ENCODE results near the gene FITM2. TPM values are rescaled to one million over a fixed set of nuclear protein-coding genes. Genes with fewer than 3 reads are reported as not detected.
"Not testable (repeated sequence)": the region's sequence is repeated elsewhere in the genome, so short reads cannot be mapped to it uniquely, and the experiment has no call there.

Gene FITM2
- total RNA-seq, 1 experiment from 2014 or later, result 7.4 TPM

- H3K4me1 ChIP-seq (replicated peaks; ENCODE audit: insufficient read depth), result no peaks in the 10 kb centered on the region
- no peaks in the 10 kb centered on the region for H3K79me2 ChIP-seq (ENCODE audit: low read depth)
- H3K4me3 ChIP-seq, result no peak overlapping the region
- H3K4me2 ChIP-seq, result no peak overlapping the region
- no peaks in the 10 kb centered on the region for H3K9me2 ChIP-seq (ENCODE audit: insufficient read depth)
- ChIA-PET POLR2A (ENCODE audit: unreplicated experiment) (no interaction called here), CTCF (no interaction called here)
- no peaks in the 10 kb centered on the region for H3K9me3 ChIP-seq (ENCODE audit: insufficient read depth, low read depth)
- DNase-seq, result no peak
- intact Hi-C loops (cut with micrococcal nuclease; ENCODE audit: unreplicated experiment), result no loop called here
- TF ChIP-seq EZH2 (IDR thresholded peaks at IDR 0.05; ENCODE audit: low read depth), result no peak
- no peak overlapping the region for H2AFZ ChIP-seq
- H3F3A ChIP-seq (ENCODE audit: insufficient read depth, low read depth), result no peaks in the 10 kb centered on the region
- peaks cover 25% of the 10 kb centered on the region; the same call in 1 of the 2 replicates for H3K27me3 ChIP-seq (ENCODE audit: insufficient read depth, low read depth)
- no peak overlapping the region for H3K27ac ChIP-seq
- no TSS peak for BruUV-seq (replicated peaks)
- no peaks in the 10 kb centered on the region for H4K20me1 ChIP-seq (ENCODE audit: insufficient read depth)
- H3K36me3 ChIP-seq (ENCODE audit: low read depth), result no peaks in the 10 kb centered on the region
Observed at GRCh38 chr20:44334709-44335108, 23.7 kb upstream of the FITM2 start.

GRCh38 chr20:44334306-44334705 is 23.3 kb upstream of the FITM2 start:
- no peak overlapping the region for H3K4me3 ChIP-seq
- H2AFZ ChIP-seq, result no peak overlapping the region
- BruUV-seq (replicated peaks), result no TSS peak
- no peaks in the 10 kb centered on the region for H3K9me3 ChIP-seq (ENCODE audit: insufficient read depth, low read depth)
- H3F3A ChIP-seq (ENCODE audit: insufficient read depth, low read depth), result no peaks in the 10 kb centered on the region
- ChIA-PET POLR2A (ENCODE audit: unreplicated experiment) (no interaction called here), CTCF (no interaction called here)
- H3K36me3 ChIP-seq (ENCODE audit: low read depth), result no peaks in the 10 kb centered on the region
- H3K9me2 ChIP-seq (ENCODE audit: insufficient read depth), result no peaks in the 10 kb centered on the region
- no peaks in the 10 kb centered on the region for H3K79me2 ChIP-seq (ENCODE audit: low read depth)
- peaks cover 25% of the 10 kb centered on the region; the same call in 1 of the 2 replicates for H3K27me3 ChIP-seq (ENCODE audit: insufficient read depth, low read depth)
- H4K20me1 ChIP-seq (ENCODE audit: insufficient read depth), result no peaks in the 10 kb centered on the region
- TF ChIP-seq CTCF (conservative IDR thresholded peaks at IDR 0.05) (no peak), EZH2 (IDR thresholded peaks at IDR 0.05; ENCODE audit: low read depth) (no peak)
- no peak overlapping the region for H3K27ac ChIP-seq
- H3K4me2 ChIP-seq, result no peak overlapping the region
- no peak for DNase-seq
- intact Hi-C loops (cut with micrococcal nuclease; ENCODE audit: unreplicated experiment), result no loop called here
- no peaks in the 10 kb centered on the region for H3K4me1 ChIP-seq (replicated peaks; ENCODE audit: insufficient read depth)

- no peaks in the 10 kb centered on the region for H3K79me2 ChIP-seq (ENCODE audit: low read depth)
- H3K4me2 ChIP-seq, result no peak overlapping the region
- H3K27me3 ChIP-seq (ENCODE audit: insufficient read depth, low read depth), result peaks cover 7% of the 10 kb centered on the region; the same call in 1 of the 2 replicates
- POLR2A ChIA-PET (ENCODE audit: unreplicated experiment), result no interaction called here
- TF ChIP-seq CTCF (conservative IDR thresholded peaks at IDR 0.05) (no peak), EZH2 (IDR thresholded peaks at IDR 0.05; ENCODE audit: low read depth) (no peak)
- no peak overlapping the region for H3K4me3 ChIP-seq
- H3K9me3 ChIP-seq (ENCODE audit: insufficient read depth, low read depth), result no peaks in the 10 kb centered on the region
- no peak overlapping the region for H3K27ac ChIP-seq
- no TSS peak for BruUV-seq (replicated peaks)
- no peak overlapping the region for H2AFZ ChIP-seq
- H3K4me1 ChIP-seq (replicated peaks; ENCODE audit: insufficient read depth), result no peaks in the 10 kb centered on the region
- no peak for DNase-seq
- no peaks in the 10 kb centered on the region for H3K9me2 ChIP-seq (ENCODE audit: insufficient read depth)
- CTCF ChIA-PET, result no interaction called here
- no peaks in the 10 kb centered on the region for H4K20me1 ChIP-seq (ENCODE audit: insufficient read depth)
- intact Hi-C loops (cut with micrococcal nuclease; ENCODE audit: unreplicated experiment), result no loop called here
- no peaks in the 10 kb centered on the region for H3K36me3 ChIP-seq (ENCODE audit: low read depth)
- no peaks in the 10 kb centered on the region for H3F3A ChIP-seq (ENCODE audit: insufficient read depth, low read depth)
Observed at GRCh38 chr20:44331201-44331600, 20.2 kb upstream of the FITM2 start.

- no peak for DNase-seq
- CTCF ChIA-PET, result interaction anchor here (0.5 kb wide), 1 partner anchor 205 kb away, joined by 4 read pairs; no protein-coding TSS in a partner anchor
- H3K36me3 ChIP-seq (ENCODE audit: low read depth), result no peaks in the 10 kb centered on the region
- no TSS peak for BruUV-seq (replicated peaks)
- H3F3A ChIP-seq (ENCODE audit: insufficient read depth, low read depth), result no peaks in the 10 kb centered on the region
- no peak overlapping the region for H3K4me2 ChIP-seq
- no peaks in the 10 kb centered on the region for H3K27me3 ChIP-seq (ENCODE audit: insufficient read depth, low read depth)
- no peak overlapping the region for H3K27ac ChIP-seq
- no peak overlapping the region for H3K4me3 ChIP-seq
- intact Hi-C loops (cut with micrococcal nuclease; ENCODE audit: unreplicated experiment), result no loop called here
- no peaks in the 10 kb centered on the region for H3K9me2 ChIP-seq (ENCODE audit: insufficient read depth)
- H4K20me1 ChIP-seq (ENCODE audit: insufficient read depth), result no peaks in the 10 kb centered on the region
- no peaks in the 10 kb centered on the region for H3K79me2 ChIP-seq (ENCODE audit: low read depth)
- no peaks in the 10 kb centered on the region for H3K4me1 ChIP-seq (replicated peaks; ENCODE audit: insufficient read depth)
- POLR2A ChIA-PET (ENCODE audit: unreplicated experiment), result no interaction called here
- TF ChIP-seq EZH2 (IDR thresholded peaks at IDR 0.05; ENCODE audit: low read depth) (no peak), CTCF (conservative IDR thresholded peaks at IDR 0.05) (no peak)
- no peak overlapping the region for H2AFZ ChIP-seq
- H3K9me3 ChIP-seq (ENCODE audit: insufficient read depth, low read depth), result no peaks in the 10 kb centered on the region
Observed at GRCh38 chr20:44328428-44328827, 17.4 kb upstream of the FITM2 start.

- H3K79me2 ChIP-seq (ENCODE audit: low read depth); DNase-seq; H3K36me3 ChIP-seq (ENCODE audit: low read depth); POLR2A ChIA-PET (ENCODE audit: unreplicated experiment); BruUV-seq (replicated peaks); H3K27ac ChIP-seq; intact Hi-C loops (cut with micrococcal nuclease; ENCODE audit: unreplicated experiment); H3F3A ChIP-seq (ENCODE audit: insufficient read depth, low read depth); H3K4me2 ChIP-seq; CTCF ChIA-PET; H3K9me2 ChIP-seq (ENCODE audit: insufficient read depth); H4K20me1 ChIP-seq (ENCODE audit: insufficient read depth); H3K4me3 ChIP-seq; H3K4me1 ChIP-seq (replicated peaks; ENCODE audit: insufficient read depth); H3K9me3 ChIP-seq (ENCODE audit: insufficient read depth, low read depth); H2AFZ ChIP-seq; H3K27me3 ChIP-seq (ENCODE audit: insufficient read depth, low read depth): not testable (repeated sequence)
Observed at GRCh38 chr20:44327748-44328147, 16.7 kb upstream of the FITM2 start.

Measured in PC-9 (cell line).